Measurements from ENCODE around the gene PRRG2.

PRRG2 gene

DNA sequence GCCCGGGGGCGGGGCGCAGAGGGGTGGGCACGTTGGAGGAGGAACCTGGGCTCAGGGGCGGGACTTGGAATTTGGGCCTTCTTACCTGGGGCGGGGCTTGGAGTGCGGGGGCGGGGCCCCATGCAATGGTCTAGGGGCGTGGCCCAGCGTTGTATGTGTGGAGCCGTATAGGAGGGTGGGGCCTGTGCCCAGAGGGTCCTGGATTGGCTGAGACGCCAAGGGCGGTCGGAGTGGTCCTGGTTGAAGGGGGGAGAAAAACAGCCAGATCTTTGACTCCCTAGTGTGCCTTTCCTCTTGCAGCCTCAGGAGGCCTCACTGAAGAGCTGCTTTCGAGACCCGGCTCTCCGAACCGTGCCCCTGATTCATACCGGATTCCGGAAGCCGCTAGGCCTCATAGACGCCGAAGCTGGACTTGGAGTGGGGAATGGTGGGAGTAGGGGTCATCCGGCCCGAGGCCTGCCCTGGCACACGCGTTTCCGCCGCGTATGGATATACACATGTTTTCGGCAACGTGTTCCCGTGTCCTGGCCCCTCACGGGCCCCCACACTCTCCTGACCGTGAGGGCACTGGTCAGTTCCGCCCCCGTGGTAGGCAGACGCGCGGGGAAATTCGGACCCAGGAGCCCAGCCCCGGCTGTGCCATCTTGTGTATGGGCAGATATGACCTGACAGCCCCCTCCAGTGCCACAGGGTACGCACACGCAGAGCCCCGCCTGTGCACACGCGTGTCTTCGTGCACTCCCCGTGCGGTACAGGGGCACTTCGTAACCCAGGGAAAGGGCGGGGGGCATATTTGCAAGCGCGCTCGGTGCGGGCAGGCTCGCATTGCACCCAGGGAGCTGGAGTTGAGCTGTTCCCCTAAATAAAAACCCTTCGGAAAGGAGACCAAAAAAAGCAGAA lies 9.2 kb downstream of the PRRG2 start:
- DNase-seq, result peak; percentile 91

GRCh38 chr19:49590971-49591730 lies 10.0 kb downstream of the PRRG2 start, which contains the start of gene PRR12:
Gene PRR12, plus strand, starts transcription at chr19:49591182. Its CDS starts 473 bp downstream, at chr19:49591655.
- peak; percentile 48 for DNase-seq

GRCh38 chr19:49591731-49592485 lies 10.8 kb downstream of the PRRG2 start:
- DNase-seq, result peak; percentile 14

DNA sequence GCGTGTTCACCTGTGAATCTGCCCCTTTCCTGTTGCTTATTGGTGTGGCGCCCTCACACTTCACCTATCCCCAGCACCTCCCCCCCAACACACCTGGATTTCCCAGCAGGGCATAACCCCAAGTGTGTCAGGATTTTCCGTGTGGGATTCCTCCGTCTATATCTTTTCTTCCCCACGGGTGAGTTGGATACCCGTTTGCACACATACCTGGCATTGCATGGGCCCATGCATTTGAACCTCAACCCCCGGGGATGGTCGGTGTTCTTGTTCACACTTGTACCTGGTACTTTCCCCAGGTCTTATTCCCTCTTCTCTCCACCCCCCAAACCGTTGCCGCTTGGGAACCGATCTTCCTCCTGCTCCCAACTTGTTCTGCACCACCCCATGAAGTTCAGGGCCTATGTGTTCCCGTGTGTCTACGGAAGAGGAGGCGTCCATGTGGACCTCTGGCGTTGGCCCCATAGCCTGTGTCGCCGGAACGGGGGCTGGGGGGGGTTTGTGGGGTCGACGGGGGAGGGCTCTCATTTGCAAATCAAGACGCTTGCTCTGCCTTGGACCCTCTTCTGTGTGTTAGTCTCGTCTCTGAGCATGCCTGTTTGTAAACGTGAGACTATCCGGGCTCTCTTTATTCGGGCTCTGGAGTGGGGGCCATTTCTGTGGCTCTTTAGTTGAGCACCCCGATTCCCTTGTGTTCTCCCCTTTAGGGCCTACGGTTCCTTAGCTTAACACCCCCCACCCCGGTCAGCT lies 11.5 kb downstream of the PRRG2 start:
- no peak for DNase-seq

- peak; percentile 88 for DNase-seq
Observed at GRCh38 chr19:49593233-49594113, 12.4 kb downstream of the PRRG2 start.

- no peak for DNase-seq
Observed at GRCh38 chr19:49594157-49594992, 13.3 kb downstream of the PRRG2 start.

GRCh38 chr19:49594993-49595818 lies 14.1 kb downstream of the PRRG2 start:
- DNase-seq, result no peak

- no peak for DNase-seq
Observed at GRCh38 chr19:49595819-49596404, 14.8 kb downstream of the PRRG2 start.

- DNase-seq, result no peak
Observed at GRCh38 chr19:49596407-49596806, 15.3 kb downstream of the PRRG2 start.

DNA sequence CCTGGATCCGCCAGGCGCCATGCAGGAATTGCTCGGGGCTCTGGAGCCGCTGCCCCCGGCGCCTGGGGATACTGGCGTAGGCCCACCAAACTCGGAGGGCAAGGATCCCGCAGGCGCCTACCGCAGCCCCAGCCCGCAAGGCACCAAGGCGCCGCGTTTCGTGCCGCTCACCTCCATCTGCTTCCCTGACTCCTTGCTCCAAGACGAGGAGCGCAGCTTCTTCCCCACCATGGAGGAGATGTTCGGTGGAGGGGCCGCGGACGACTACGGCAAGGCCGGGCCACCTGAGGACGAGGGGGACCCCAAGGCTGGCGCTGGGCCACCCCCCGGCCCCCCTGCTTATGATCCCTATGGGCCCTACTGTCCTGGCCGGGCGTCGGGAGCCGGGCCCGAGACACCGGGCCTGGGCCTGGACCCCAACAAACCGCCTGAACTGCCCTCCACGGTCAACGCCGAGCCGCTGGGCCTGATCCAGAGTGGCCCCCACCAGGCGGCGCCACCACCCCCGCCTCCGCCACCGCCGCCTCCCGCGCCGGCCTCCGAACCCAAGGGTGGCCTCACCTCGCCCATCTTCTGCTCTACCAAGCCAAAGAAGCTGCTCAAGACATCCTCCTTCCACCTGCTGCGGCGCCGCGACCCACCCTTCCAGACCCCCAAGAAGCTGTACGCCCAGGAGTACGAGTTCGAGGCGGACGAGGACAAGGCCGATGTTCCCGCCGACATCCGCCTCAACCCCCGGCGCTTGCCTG lies 16.0 kb downstream of the PRRG2 start:
- no peak for DNase-seq

GRCh38 chr19:49597703-49597974 lies 16.5 kb downstream of the PRRG2 start:
- DNase-seq, result no peak

GRCh38 chr19:49599378-49600295 lies 18.5 kb downstream of the PRRG2 start:
- no peak for DNase-seq

DNA sequence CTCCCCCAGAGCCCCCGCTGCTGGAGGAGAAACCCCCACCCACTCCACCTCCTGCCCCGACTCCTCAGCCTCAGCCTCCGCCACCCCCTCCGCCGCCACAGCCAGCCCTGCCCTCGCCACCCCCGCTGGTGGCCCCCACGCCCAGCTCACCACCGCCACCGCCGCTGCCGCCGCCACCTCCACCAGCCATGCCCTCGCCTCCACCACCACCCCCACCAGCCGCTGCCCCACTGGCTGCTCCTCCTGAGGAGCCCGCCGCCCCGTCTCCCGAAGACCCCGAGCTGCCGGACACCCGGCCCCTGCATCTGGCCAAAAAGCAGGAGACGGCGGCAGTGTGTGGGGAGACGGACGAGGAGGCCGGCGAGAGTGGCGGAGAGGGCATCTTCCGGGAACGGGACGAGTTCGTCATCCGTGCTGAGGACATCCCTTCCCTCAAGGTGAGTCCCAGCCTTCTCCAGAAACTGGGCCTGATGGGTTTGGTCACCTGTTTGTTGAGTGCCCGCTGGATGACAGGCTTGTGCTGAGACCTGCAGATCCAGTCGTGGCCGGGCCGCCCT lies 20.4 kb downstream of the PRRG2 start:
- no peak for DNase-seq

- no peak for DNase-seq
Observed at GRCh38 chr19:49602806-49603205, 21.7 kb downstream of the PRRG2 start.

- DNase-seq, result no peak
Observed at GRCh38 chr19:49605605-49606004, 24.5 kb downstream of the PRRG2 start.

DNA sequence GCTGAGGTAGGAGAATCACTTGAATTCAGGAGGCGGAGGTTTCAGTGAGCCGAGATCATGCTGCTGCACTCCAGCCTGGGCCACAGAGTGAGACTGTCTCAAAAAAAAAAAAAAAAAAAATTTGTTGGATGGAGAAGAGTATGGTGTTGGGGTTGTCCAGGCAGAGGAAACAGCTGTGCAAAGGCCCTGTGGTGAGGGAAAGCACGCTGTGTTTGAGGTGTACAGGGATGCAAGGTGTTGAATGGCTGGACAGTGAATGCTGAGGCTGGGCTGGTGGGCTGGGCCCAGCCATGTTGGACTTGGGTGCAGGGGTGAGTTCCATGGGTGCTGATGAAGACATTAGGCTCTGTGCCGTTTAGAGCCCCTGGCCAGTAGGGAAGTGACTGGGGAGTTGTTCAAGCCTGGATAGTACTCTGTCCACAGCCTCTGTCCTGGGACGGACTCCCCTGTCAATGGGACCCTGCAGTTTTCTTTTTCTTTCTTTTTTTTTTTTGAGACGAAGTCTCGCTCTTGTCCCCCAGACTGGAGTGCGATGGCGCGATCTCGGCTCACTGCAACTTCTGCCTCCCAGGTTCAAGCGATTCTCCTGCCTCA lies 28.5 kb downstream of the PRRG2 start:
- no peak for DNase-seq

DNA sequence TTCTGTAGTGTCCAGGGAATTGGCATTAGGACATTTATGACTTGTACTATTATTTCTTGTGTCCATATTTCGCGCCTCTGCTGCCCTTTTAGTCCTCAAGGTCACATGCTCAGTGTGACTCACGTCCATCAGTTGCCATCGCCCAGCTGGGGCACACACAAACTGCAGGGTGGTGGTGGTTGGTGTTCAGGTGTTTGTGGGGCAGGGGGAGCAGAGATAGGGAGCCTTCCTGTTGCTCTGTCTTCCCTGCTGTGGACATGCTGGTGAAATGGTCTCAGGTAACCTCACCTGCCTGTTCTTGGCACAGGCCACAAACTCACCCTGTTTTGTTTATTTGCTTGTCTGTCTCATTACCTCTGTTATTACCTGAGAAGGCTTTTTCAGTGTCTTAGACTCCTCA lies 32.3 kb downstream of the PRRG2 start:
- no peak for DNase-seq

Measured in NCI-H2227 treated with DMSO at 0.1 percent for 48 hours (cell line).